Ishikawa (cell line): ENCODE measurements around the gene ABHD12B.

ENCODE experiments used
- CEBPB ChIP-seq: IDR thresholded peaks from 2 replicates; pipeline ENCODE4 v1.6.1; 2012
- CREB1 ChIP-seq: IDR thresholded peaks from 2 replicates; pipeline ENCODE4 v1.6.1; 2012; ENCODE audit warnings: low read depth
- EGR1 ChIP-seq: IDR thresholded peaks from 2 replicates; pipeline ENCODE4 v1.6.1; 2012
- EP300 ChIP-seq: IDR thresholded peaks from 2 replicates; pipeline ENCODE4 v1.6.1; 2012; ENCODE audit warnings: borderline replicate concordance
- FOXM1 ChIP-seq: IDR thresholded peaks from 2 replicates; pipeline ENCODE4 v1.6.1; 2012; ENCODE audit warnings: low read depth, borderline replicate concordance
- MAX ChIP-seq: IDR thresholded peaks from 2 replicates; pipeline ENCODE4 v1.6.1; 2012
- NFIC ChIP-seq: IDR thresholded peaks from 2 replicates; pipeline ENCODE4 v1.6.1; 2012
- RAD21 ChIP-seq: IDR thresholded peaks from 2 replicates; pipeline ENCODE4 v1.6.1; 2012; ENCODE audit warnings: low read depth
- REST ChIP-seq: IDR thresholded peaks from 2 replicates; pipeline ENCODE4 v1.6.1; 2012; ENCODE audit warnings: low read depth, mild to moderate bottlenecking
- TAF1 ChIP-seq: IDR thresholded peaks from 2 replicates; pipeline ENCODE4 v1.6.1; 2012; ENCODE audit warnings: low read depth, mild to moderate bottlenecking
- TCF12 ChIP-seq: IDR thresholded peaks from 2 replicates; pipeline ENCODE4 v1.6.1; 2012; ENCODE audit warnings: low read depth
- TEAD4 ChIP-seq: IDR thresholded peaks from 2 replicates; pipeline ENCODE4 v1.6.1; 2012
- USF1 ChIP-seq: IDR thresholded peaks from 2 replicates; pipeline ENCODE4 v1.6.1; 2012
- YY1 ChIP-seq: IDR thresholded peaks from 2 replicates; pipeline ENCODE4 v1.6.1; 2012; ENCODE audit warnings: low read depth

GRCh38 chr14:50922803-50923202, 51.0 kb downstream of the ABHD12B start:
- TF ChIP-seq RAD21 = no peak
- TF ChIP-seq CEBPB = no peak
- TF ChIP-seq MAX = no peak
- no peak for TF ChIP-seq USF1
- TF ChIP-seq REST = no peak
- TF ChIP-seq EP300 = no peak
- no peak for TF ChIP-seq CREB1
- TF ChIP-seq TAF1 = no peak
- no peak for TF ChIP-seq EGR1
- TF ChIP-seq NFIC = no peak
- TF ChIP-seq YY1 = no peak
- no peak for TF ChIP-seq TEAD4
- no peak for TF ChIP-seq FOXM1
- TF ChIP-seq TCF12 = no peak
